Prostate gland (tissue), 2 donors: ENCODE data around the gene ALDH8A1. TPM values are rescaled to one million over a fixed set of nuclear protein-coding genes. Genes with fewer than 3 reads are reported as not detected.
"Not testable (repeated sequence)": the region's sequence is repeated elsewhere in the genome, so short reads cannot be mapped to it uniquely, and the experiment has no call there.

Experiments
- DNase-seq: peaks from one replicate; pipeline ENCODE4 v3.0.0-alpha.2; 2019; ENCODE audit warnings: low spot score
- H3K27ac ChIP-seq, 2 donors: fragments of 200-600 bp; sonication (generic); 2 replicates each; pipeline ENCODE4 v1.5.1; 2017 to 2019
- H3K27me3 ChIP-seq: fragments of 200-600 bp; sonication (generic); replicated peaks from 2 replicates; pipeline ENCODE4 v1.5.1; 2019; ENCODE audit not compliant: insufficient read depth
- H3K36me3 ChIP-seq, 2 donors: fragments of 200-600 bp; sonication (generic); 1 replicate in 1 of 2; 2 replicates in 1 of 2; pipeline versions ENCODE4 v1.5.1 to v1.8.1; 2017 to 2019
- H3K4me1 ChIP-seq: fragments of 200-600 bp; sonication (generic); replicated peaks from 2 replicates; pipeline ENCODE4 v1.5.1; 2019
- H3K4me3 ChIP-seq, 2 donors: fragments of 200-600 bp; sonication (generic); 2 replicates each; pipeline ENCODE4 v1.5.1; 2017 to 2019
- H3K9me3 ChIP-seq: fragments of 200-600 bp; sonication (generic); 2 replicates; pipeline ENCODE4 v1.5.1; 2017
- POLR2A ChIP-seq: fragments of 450-650 bp; IDR thresholded peaks from one replicate; pipeline ENCODE4 v1.6.1; 2016; ENCODE audit warnings: antibody characterized with exemption, mild to moderate bottlenecking
- POLR2AphosphoS5 ChIP-seq: sonication (generic); formaldehyde crosslinking; IDR thresholded peaks from one replicate; pipeline ENCODE4 v1.6.1; 2017; ENCODE audit warnings: antibody characterized with exemption
- WGBS: methylation state at CpG from one replicate; pipeline ENCODE4 v1.1.5; 2018; 5-methylcytosine and 5-hydroxymethylcytosine counted together
- intact Hi-C: fragments of 100-400 bp; cut with DNase I; formaldehyde crosslinking; loops from one replicate; pipeline ENCODE4 v1.14.2; 2022
- total RNA-seq, 2 donors: library from RNA; depleted of rRNA; stranded (reverse); fragments of >200 nt; gene quantifications; one replicate each; pipeline ENCODE4 v1.1.0, GENCODE V29; 2016
- TF ChIP-seq, protein P1 (sequence below), 4 experiments: fragments of 200-600 bp in 2 of 4; fragments of 450-650 bp in 2 of 4; sonication (generic) in 2 of 4; IDR thresholded peaks; 1 replicate in 3 of 4; 2 replicates in 1 of 4; pipeline ENCODE4 v1.5.1; 2016 to 2019; ENCODE audit warnings: antibody characterized with exemption in 4 of 4, mild to moderate bottlenecking in 2 of 4, moderate library complexity in 2 of 4

ALDH8A1 gene
- total RNA-seq, 2 donors from 2014 or later: 7.6 TPM; not detected in 1

DNA sequence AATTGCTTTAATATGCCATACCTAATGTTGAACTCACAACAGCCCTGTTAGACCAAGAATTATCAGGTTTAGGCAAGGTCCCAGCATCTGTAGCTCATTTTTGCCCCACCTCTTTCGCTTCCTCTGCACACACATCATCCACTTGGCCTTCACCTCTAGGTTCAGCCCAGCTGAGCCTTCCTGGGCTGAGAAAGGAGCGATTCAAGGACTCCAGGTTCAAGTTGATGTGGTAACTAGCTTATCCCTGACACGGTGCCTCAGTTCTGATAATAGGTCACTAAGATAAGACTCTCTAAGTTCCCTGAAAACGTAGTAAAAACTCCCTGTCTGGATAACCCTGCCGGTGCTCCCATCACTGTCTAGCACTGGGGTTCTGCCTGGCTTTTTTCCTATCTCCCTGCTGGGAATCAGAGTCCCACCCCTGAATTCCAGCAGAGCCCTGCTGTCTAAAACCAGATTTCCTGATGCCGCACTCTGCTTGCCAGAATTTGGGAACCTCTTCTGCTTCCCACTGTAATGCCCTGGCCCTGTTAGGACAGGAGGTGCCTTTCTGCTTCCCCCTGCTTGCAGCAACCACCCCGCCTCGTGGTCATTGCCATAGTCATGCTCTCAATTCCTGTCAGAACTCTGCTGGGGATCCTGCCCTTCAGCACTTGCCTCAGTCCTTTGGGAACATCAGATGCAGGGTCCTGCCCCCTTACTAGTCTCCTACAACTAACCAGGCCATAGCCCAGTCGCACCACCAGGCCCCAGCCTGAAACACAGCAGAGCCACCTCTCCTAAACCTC is 47.6 kb downstream of the ALDH8A1 start:
- Histone ChIP-seq H3K9me3 (no peaks in the 10 kb centered on the region), H3K4me3 (no peak overlapping the region), H3K36me3 (no peaks in the 10 kb centered on the region), H3K27ac (no peak overlapping the region), H3K27me3 (no peaks in the 10 kb centered on the region), H3K4me1 (no peaks in the 10 kb centered on the region)
- TF ChIP-seq, protein P1, sequence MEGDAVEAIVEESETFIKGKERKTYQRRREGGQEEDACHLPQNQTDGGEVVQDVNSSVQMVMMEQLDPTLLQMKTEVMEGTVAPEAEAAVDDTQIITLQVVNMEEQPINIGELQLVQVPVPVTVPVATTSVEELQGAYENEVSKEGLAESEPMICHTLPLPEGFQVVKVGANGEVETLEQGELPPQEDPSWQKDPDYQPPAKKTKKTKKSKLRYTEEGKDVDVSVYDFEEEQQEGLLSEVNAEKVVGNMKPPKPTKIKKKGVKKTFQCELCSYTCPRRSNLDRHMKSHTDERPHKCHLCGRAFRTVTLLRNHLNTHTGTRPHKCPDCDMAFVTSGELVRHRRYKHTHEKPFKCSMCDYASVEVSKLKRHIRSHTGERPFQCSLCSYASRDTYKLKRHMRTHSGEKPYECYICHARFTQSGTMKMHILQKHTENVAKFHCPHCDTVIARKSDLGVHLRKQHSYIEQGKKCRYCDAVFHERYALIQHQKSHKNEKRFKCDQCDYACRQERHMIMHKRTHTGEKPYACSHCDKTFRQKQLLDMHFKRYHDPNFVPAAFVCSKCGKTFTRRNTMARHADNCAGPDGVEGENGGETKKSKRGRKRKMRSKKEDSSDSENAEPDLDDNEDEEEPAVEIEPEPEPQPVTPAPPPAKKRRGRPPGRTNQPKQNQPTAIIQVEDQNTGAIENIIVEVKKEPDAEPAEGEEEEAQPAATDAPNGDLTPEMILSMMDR (IDR thresholded peaks at IDR 0.05): no peak
- TF ChIP-seq POLR2AphosphoS5: no peak
- WGBS: 89% methylated on average over 9 of the region's 9 CpGs
- intact Hi-C loops: no loop called here
- no peak for DNase-seq

GRCh38 chr6:134898575-134898974 is 51.3 kb downstream of the ALDH8A1 start:
- Histone ChIP-seq H3K36me3 (no peaks in the 10 kb centered on the region), H3K9me3 (no peaks in the 10 kb centered on the region), H3K4me3 (no peak overlapping the region), H3K4me1 (no peaks in the 10 kb centered on the region), H3K27me3 (no peaks in the 10 kb centered on the region), H3K27ac (no peak overlapping the region)
- no peak for TF ChIP-seq POLR2A
- no peak for TF ChIP-seq POLR2AphosphoS5
- TF ChIP-seq, protein P1 (IDR thresholded peaks at IDR 0.05): no peak
- intact Hi-C loops: no loop called here
- DNase-seq: no peak
- WGBS: 91% methylated on average over 4 of the region's 4 CpGs

- 96% methylated on average over 5 of the region's 5 CpGs for WGBS
- H3K9me3 ChIP-seq, H3K27ac ChIP-seq, DNase-seq, H3K4me3 ChIP-seq, intact Hi-C loops, H3K4me1 ChIP-seq, H3K36me3 ChIP-seq, H3K27me3 ChIP-seq: not testable (repeated sequence)
Measured at GRCh38 chr6:134898166-134898565, 51.7 kb downstream of the ALDH8A1 start.

- intact Hi-C loops: no loop called here
- H3K4me1 ChIP-seq: no peaks in the 10 kb centered on the region
- no peak overlapping the region for H3K4me3 ChIP-seq
- TF ChIP-seq POLR2A (no peak), POLR2AphosphoS5 (no peak)
- TF ChIP-seq, protein P1 (IDR thresholded peaks at IDR 0.05): no peak
- H3K27me3 ChIP-seq: no peaks in the 10 kb centered on the region
- no peak for DNase-seq
- no peaks in the 10 kb centered on the region for H3K9me3 ChIP-seq
- no peak overlapping the region for H3K27ac ChIP-seq
- 75% methylated on average over 2 of the region's 2 CpGs for WGBS
- H3K36me3 ChIP-seq: no peaks in the 10 kb centered on the region
Measured at GRCh38 chr6:134896910-134897309, 53.0 kb downstream of the ALDH8A1 start.

GRCh38 chr6:134894800-134895199 is 55.1 kb downstream of the ALDH8A1 start:
- Histone ChIP-seq H3K9me3 (no peaks in the 10 kb centered on the region), H3K27me3 (no peaks in the 10 kb centered on the region), H3K27ac (no peak overlapping the region), H3K36me3 (no peaks in the 10 kb centered on the region), H3K4me1 (no peaks in the 10 kb centered on the region), H3K4me3 (no peak overlapping the region)
- DNase-seq: no peak
- TF ChIP-seq POLR2AphosphoS5: no peak
- TF ChIP-seq POLR2A: no peak
- TF ChIP-seq, protein P1 (IDR thresholded peaks at IDR 0.05): no peak
- WGBS: 43% methylated on average over 1 of the region's 1 CpG
- intact Hi-C loops: no loop called here
